NOMO-1 (cell line): ENCODE results near the gene KLHL14.
A peak's percentile ranks its signal among the peaks of the same experiment; 100 is the strongest.

Source experiments
- DNase-seq, 2 experiments: peaks; one replicate each; lab custom pipeline; 2025; ENCODE audit not compliant: unreplicated experiment in 2 of 2; lab: John Stamatoyannopoulos, UW

Gene KLHL14

DNA sequence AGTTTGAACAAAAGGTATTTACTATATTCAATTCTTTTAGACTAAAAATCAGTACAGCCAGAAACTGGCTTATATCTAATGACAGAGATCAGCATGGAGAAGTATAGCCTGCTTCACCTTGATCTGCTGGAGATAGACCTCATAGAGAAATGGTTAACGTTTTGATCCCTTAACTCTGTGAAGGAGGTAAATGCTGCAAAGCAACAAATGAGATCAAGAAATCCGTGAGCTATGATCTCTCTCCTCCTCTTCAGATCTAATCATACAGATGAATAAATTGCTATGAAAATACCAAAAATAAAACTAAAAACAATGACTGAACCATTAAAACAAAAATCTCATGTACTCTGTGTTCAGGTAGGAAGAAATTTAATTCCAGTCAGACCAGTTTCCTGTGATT lies 42.8 kb downstream of the KLHL14 start:
- no peak for DNase-seq

DNA sequence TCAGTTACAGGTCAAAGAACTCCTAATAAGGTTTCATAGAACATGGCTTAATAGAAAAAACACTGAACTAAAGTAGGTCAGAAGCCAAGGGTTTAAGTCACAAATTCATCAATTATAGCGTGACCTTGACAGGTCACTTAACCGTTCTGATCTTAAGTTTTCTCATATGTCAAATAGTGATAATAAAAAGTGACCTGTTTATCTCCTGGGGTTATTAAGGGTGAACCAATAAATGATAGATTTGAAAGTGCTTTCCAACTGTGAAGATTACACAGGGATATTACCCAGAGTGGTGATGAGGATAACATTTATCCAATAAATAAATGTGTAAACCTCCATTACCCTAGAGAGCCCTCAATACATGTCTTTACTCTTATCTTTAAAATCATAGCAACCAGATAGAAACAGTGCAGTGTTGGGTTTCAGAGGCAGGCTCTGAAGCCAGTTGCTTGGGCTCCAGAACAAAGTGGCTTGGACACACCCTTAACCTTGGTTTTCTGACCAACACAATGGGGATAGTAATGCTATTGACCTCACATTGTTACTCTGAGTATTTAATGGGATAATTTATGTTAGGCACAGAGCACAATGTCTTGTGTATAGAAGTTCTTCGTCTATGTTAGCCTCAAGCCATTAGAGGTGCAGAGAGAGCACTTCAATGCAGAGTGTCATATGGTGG lies 48.6 kb downstream of the KLHL14 start:
- no peak for DNase-seq

DNA sequence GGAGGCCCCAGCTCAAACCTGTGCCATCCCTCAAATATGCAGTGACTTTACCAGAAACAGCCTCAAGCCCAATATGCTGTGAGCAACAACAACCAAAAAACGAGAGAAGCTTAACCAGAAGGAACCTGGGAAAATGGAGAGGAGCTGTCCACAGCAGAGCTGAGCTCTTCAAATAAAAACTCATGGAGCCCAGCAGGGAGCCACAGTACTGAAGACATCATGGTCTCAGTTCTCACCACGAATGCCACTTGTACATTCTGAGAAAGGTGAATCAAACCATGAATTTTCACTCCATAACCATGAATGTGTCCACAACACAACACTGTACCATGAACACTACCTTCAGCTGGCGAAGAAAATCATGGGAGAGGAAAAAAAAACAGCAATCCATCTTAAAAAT lies 50.5 kb downstream of the KLHL14 start:
- DNase-seq, result no peak

DNA sequence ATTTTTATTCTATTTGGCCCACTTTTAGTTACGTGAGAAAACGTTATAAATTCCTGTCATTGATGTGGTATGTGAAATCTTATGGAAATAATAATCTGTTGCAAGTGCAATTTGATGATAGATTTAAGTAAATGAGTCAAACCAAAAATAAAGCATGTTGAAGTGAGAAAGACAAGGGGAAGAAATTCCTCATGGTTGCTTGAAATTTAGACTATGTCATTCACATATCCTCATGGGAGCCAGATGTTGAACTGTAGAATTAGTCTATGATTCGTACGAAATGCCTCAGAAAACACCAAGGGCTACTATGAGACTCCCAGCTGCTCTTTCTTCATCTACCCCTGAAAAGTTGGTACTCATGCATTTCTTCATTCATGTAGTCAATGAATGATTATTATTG lies 55.7 kb downstream of the KLHL14 start:
- DNase-seq, result no peak

DNA sequence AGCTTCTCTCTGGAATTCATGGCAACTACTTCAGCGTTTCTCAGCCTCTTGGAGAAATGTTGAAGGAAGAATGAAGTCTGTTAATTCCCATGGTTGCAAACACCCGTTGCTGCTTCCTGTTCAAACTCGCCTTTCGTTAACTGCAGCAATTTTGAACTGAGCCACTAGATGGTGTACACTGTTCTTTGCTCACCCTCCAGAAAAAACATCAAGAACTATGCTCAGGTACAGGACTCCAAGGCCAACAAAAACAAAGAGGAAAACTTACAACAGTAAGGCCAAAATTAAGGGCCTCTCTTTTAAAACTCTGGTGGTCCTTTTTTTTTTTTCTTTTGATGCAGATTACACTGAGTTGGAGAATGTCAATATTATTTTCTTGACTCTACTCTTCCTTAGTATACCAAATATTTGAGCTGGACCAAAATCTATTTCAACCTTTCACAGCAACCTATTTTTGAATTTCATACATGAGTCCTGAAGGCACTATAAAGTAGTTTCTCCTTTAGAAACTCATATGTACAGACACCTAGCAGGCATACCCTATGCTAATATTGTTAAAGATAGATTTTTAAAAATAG lies 58.2 kb downstream of the KLHL14 start:
- DNase-seq, result peak; percentile 11 to 49

DNA sequence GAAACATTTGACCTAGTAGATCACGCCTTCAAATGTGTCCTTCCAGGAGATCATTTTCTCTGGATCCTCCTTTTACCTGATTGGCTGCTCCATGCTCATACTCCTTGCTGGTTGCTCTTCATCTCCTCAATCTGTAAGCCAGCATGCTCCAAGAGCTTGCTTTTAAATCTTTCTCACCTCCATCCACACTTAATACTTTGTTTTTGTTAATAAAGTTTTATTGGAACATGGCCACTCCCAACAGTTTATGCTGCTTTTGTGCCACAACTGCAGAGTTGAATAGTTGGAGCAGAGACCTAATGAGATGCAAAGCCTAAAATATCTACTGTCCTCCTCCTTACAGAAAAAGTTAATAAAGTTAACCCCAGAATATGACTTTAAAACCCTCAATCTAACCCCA lies 60.0 kb downstream of the KLHL14 start:
- no peak for DNase-seq

DNA sequence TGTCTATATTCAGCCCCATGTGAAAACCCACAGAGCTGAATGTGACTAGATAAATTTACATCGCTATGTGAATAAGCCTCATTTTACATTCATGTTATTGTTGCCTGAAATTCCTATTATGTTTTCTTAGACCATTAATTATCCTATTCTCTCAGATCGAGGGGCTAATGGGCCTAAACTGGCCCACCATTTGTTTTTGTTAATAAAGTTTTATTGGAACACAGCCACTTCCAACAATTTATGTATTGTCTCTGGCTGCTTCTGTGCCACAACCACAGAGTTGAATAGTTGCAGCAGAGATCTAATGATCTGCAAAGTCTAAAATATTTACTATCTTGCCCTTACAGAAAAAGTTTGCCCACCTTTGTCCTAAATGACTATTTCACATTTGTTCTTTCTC lies 61.0 kb downstream of the KLHL14 start:
- DNase-seq, result no peak

DNA sequence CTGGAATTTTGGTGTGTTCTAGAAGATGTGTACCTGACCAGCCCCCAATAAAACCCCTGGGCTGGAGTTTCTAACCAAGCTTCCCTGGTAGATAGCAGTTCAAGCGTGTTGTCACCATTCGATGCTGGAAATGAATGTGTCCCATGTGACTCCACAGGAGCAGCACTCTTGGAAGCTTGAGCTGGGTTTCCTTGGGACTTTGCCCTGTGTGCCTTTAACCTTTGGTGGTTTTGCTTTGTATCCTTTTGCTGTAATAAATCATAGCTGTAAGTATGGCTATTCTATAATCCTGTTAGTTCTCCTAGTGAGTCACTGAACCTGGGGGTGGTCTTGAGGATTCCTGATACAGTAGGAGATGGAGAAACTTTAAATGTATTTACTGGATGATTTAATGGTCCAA lies 65.2 kb downstream of the KLHL14 start:
- DNase-seq, result no peak

DNA sequence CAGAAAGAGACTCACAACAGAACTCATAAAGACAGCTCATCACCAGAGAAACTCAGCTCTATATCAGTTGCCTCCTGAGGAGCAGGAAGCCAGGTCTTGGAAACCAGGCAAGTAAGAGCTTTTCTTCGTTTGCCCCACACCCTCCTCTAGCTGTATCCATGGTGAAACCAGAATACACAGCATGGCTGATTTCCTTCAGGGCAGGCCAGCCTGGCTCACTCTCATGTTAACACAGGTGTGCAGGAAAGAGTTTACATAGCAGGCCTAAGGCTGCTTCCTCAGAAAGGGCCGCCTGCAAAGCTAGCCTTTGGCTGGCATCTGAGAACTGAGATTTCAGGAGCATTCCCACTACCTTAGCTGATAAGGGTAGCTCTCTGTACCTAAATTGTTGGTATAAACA lies 65.7 kb downstream of the KLHL14 start:
- DNase-seq, result no peak

DNA sequence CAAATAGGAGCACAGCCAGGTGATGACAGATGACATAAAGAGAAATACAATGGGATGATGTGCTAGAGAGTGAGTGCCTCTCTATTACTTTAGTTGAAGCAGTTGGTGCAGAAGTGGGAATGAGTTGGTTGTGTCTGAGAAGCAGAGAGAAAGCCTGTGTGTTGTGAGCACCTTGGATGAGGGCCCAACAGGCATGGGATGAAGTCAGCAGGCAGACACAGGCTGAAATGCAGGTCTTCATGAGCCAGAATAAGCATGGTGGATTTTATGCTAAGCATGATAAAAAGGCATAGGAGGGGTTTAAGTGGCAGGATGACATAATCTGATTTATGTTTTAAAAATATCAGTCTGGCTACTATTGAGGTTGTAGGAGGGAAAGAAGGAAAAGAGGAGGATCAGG lies 71.5 kb downstream of the KLHL14 start:
- no peak for DNase-seq

DNA sequence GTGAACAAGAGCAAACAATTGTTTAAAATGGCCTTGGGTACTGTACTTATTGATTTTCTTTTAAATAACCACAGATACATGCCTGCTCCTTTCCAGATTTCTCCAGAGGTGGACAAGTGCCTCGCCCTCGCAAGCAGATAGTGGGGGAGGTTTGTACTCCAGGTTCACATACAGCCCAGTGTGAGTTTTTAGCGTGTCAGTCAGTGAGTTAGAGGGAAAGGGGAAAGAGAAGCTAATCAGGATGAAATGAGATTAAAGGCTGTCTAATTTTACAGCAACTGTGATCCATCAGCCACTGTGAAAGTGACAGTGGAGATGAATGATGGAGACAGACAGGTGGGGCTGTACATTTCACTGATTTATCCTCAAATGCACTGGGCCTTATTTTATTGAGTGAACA lies 74.7 kb downstream of the KLHL14 start:
- DNase-seq, result no peak

DNA sequence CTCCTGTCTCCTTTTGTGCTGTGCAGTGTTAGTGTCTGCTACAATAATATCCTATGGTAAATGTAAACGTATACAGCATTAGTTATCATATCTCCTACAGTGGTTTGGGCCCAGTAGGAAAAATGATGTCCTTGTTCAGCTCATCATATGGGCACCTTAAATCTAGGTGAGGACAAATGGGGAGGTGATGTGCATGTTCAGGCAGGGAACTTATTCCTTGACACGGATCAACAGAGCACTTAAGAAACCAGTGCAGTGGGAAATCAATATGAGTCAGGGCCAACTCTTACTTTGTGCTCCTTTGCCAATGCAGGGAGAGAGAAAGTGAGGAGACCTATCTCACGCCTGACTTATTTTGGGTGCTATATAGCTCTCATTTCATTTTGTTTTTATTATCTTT lies 76.4 kb downstream of the KLHL14 start:
- DNase-seq, result no peak

DNA sequence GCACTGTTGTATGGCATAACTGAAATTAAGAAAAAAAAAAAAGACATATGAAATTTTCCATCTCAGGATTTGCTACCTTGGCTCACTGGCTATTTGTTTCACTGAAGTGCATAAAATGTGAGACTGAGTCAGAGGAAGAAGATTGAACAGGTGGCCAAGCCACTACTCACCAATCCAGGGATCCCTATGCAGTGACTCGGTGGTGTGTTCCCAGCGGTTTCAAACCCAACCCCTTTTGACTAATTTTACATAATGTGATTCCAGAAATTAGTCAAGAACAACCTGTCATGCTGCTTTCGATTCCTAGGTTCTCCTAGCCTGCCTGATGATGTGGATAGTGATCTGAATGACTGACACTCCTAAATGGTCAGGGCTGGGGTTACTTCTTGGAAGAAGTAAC lies 77.3 kb downstream of the KLHL14 start:
- no peak for DNase-seq

DNA sequence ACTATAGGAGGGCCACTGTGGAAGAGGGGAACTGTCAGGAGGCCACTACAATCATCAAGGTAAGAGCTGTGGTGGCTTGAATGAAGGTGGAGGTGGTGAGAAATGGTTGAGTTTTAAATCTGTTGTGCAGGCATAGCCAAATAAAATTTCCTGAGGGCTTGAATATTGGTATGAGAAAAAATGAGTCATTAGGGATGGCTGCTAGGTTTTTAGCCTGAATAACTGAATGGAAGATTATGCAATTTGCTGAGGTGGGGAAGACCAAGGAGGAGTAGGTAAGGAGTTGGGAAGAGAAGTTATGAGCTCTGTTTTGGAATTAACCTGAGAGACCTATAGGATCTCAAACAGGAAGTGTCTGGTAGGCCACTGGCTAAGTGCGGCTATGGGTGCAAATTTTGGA lies 84.0 kb downstream of the KLHL14 start:
- no peak for DNase-seq

DNA sequence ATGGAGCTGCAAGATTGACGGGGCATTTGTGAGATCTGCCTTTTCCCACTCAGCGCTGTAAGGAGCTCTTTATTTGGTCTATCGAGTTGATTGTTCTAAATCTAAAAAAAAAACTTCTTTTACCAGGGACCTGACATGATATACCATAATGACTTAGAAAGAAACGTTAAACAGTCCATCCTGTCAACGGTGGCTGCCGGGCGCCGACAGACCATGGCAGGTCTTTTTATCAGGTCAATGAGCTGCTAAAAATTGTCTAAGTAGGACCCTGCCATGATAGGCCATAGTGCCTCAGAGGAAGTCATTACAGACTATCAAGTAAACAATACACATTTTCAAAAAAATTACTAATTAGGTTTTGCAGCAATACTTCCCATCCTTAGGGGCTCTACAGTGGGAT lies 87.9 kb downstream of the KLHL14 start:
- DNase-seq, result no peak

DNA sequence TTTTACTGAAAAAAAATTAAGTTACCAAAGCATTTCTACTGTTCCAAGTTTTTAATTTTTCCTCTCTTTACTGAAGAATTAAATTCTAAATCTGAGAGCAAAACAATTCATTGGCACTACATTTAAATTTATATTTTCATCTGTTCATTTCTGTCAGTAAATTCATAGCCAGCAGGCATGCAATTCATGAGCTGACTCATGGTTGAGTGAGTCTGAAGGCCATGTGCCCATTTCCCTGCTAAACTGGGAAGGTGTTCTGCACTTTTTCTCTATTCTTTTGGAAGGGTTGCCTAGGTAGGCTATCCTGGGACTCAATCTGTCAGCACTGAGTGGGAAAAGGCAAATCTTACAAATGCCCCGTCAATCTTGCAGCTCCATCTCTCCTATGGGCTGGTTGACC lies 88.7 kb downstream of the KLHL14 start:
- DNase-seq, result no peak

DNA sequence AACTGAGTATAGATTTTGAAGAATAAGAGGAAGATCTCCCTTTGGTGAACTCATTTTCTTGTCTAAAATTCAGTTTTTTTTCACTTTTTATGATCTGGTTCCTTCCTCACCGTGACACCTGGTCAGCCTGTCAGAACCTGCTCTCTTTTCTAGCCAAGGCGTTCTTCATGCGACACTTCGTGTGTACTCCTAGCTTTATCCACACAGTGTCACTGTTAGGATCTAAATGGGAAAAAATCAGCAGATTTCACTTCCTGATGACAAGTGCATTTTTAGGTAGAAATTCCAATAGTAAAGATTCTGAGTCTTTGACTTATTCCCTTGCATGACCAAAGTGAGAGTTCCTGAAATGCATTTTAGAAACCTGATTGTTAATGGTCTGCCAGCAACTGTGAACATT lies 89.8 kb downstream of the KLHL14 start:
- DNase-seq, result no peak

DNA sequence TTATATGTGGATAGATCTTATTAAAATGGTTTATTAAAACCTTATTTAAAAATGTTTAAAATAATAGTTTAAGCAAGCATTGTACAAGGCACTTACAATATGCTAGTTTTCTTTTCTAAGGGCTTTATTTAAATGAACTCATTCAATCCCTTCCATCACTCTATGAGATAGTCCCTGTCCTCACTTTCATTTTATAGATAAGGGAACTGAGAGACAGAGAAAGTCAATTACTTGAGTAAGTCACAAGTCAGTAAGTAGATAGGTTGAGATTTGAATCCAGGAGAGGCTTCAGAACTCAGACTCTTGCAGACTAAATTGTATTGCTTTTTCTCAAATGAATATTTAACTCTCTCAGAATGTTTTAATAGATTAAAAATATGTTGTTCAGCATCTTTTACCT lies 95.2 kb downstream of the KLHL14 start:
- DNase-seq, result no peak

DNA sequence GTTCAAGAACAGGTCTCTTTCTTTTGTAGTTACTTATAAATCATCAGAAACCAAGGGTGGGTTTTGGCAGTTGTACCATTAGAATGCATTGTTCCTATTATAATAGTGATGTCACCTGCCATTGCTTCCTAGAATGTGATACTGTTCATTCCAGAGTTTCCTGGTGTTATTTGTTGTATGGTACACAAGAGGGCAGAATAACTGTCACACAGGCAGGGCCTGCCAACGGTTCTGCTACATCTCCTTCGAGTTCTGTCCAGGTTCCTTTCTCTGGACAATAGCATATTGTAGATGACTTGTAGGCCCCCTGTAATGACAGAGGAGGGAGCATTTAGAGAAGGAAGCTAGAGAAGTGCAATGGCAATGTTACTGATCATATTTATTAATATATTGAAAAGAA lies 98.3 kb downstream of the KLHL14 start:
- DNase-seq, result no peak

DNA sequence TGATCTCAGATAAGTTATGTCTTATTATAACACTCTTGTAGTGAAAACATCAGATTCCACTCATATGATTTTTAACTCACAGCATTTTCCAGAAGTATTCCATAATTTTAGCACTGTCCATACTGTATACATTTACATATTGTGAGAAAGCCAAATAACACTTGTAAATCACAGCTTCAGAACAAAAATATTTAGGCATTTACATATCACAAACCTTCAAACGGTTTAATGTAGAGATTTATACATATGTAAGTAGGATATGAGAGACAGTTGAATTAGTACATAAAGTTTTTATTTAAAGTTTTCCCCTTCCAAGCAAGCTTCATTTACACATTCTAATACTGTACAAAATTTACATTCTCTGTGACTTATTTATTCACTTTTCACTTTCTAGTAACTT lies 100.4 kb downstream of the KLHL14 start:
- DNase-seq, result no peak

DNA sequence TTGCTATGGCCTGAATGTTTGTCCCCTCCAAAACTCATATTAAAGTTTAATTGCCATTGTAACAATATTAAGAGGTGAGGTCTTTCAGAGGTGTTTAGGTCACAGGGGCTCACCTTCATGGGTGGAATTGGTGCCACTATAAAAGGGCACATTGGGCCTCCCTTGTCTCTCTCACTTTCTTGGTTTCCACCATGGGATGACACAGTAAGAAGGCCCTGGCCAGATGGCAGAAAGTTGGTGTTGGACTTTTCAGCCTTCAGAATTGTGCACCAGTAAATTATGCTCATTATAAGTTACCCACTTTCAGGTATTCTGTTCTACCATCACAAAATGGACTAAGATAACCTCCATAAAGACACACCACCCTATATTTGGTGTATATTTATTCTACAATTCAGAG lies 102.1 kb downstream of the KLHL14 start:
- DNase-seq, result no peak

DNA sequence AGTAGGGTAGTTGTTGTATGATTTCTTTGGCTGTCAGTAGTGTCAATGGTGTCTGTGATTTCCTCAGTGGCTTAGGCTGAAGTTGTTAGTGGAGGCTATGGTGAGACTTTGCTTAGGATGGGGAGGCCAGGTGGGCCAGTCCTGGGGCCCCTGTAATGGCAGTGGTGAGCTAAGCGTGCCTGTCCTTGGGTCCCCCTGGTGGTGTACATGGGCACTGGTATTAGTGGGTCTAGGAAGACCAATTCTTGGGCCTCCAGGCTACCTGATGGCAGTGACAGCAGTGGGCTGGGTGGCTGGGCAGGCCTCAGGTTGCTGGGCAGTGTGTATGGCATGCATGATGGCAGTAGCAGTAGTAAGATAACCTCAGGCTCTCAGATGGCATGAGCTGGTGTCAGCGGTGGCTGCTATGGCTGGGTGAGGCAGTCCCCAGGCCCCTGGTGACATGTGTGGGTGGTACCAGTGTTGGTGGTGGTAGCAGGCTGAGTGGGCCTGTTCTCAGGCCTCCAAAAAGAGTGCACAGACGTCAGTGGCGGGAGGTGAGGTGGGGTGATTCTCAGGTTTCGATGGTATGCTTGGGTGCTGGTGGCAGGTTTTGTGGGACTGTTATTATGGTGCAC lies 103.2 kb downstream of the KLHL14 start:
- no peak for DNase-seq

DNA sequence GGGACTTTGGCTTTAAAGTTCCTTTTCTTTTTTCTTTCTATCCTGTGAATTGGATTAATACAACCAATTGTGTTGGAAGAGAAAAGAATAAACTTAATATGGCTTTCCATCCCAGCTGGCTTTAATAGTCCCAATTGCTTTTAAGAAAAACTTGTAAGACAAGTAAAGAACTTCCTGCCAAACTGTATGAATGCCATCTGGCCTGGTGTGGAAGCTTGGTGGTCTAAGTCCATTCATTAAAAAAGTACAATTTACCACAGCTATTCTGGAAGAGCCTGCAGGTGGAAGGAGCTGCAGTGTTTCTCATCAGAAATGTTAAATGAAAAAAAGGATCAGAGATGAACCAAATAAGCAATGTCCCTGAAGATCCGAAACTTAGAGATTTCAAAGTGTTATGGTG lies 103.9 kb downstream of the KLHL14 start:
- no peak for DNase-seq
